K562 (cell line): ENCODE data around the gene MS4A18. TPM values are rescaled to one million over a fixed set of nuclear protein-coding genes. Genes with fewer than 3 reads are reported as not detected.

Experiments used
- ATAC-seq: fragments of 200-7000 bp; cut with Tn5 transposase; 3 replicates; pipeline ENCODE4 v1.9.1; 2020; ENCODE audit warnings: moderate library complexity
- BruUV-seq: library from RNA; stranded (reverse); fragments of 400-500 nt; replicated peaks from 2 replicates; lab custom pipeline; 2021; lab: Mats Ljungman, UMichigan
- CTCF ChIA-PET: fragments of 300-600 bp; formaldehyde crosslinking; extraction: SDS; loops from one replicate; lab custom pipeline; 2021; ENCODE audit warnings: low intra/inter-chr PET ratio; lab: Yijun Ruan, JAX
- POLR2A ChIA-PET: fragments of 300-600, 350-650 bp; sonication (Branson Sonifier 250); formaldehyde crosslinking; extraction: SDS; loops from one replicate; lab custom pipeline; 2021; ENCODE audit warnings: antibody characterized with exemption, inconsistent platforms; lab: Yijun Ruan, JAX
- DNase-seq, 4 experiments: peaks; one replicate each; pipeline versions ENCODE4 v3.0.0 to v3.0.0-alpha.2; 2011 to 2018; ENCODE audit warnings: low spot score in 3 of 4, mixed read lengths in 3 of 4; ENCODE audit errors: extremely low read depth in 1 of 4
- FAIRE-seq: peaks from 2 replicates; lab custom pipeline; 2011; peaks lifted over from hg19 to GRCh38; lab: Jason Lieb, UNC
- H2AFZ ChIP-seq: 2 replicates; pipeline ENCODE4 v1.6.0; 2011; ENCODE audit warnings: low read depth, low read length, control low read depth, inconsistent platforms
- H3K27ac ChIP-seq: fragments of 200-600 bp; 3 replicates; pipeline ENCODE4 v1.8.0; 2011; ENCODE audit warnings: low read depth, mild to moderate bottlenecking, control low read depth, inconsistent platforms, low read length, moderate library complexity, mixed read lengths; ENCODE audit errors: extremely low read depth
- H3K27me3 ChIP-seq, 2 experiments: fragments of 300-600 bp in 1 of 2; 2 replicates in 1 of 2; 3 replicates in 1 of 2; pipeline versions ENCODE4 v1.6.0 to v1.8.0; 2011; ENCODE audit warnings: inconsistent platforms in 2 of 2, low read length in 2 of 2, mild to moderate bottlenecking in 1 of 2, mixed read lengths in 1 of 2, moderate library complexity in 1 of 2; ENCODE audit not compliant: control insufficient read depth in 2 of 2, insufficient read depth in 2 of 2
- H3K36me3 ChIP-seq: fragments of 300-600 bp; 3 replicates; pipeline ENCODE4 v1.8.0; 2011; ENCODE audit warnings: mild to moderate bottlenecking, low read length, inconsistent platforms; ENCODE audit not compliant: control insufficient read depth, insufficient read depth
- H3K4me1 ChIP-seq, 2 experiments: fragments of 200-600 bp in 1 of 2; replicated peaks in 1 of 2; 2 replicates in 1 of 2; 3 replicates in 1 of 2; pipeline versions ENCODE4 v1.5.1 to v1.8.0; 2011; ENCODE audit warnings: inconsistent platforms in 2 of 2, low read length in 2 of 2, mild to moderate bottlenecking in 1 of 2, mixed read lengths in 1 of 2, moderate library complexity in 1 of 2; ENCODE audit not compliant: control insufficient read depth in 2 of 2, insufficient read depth in 2 of 2
- H3K4me2 ChIP-seq: 2 replicates; pipeline ENCODE4 v1.6.1; 2011; ENCODE audit warnings: low read length, control low read depth, inconsistent platforms, mixed read lengths; ENCODE audit not compliant: insufficient read depth
- H3K4me3 ChIP-seq: fragments of 200-600 bp; sonication (generic), shearing (Covaris generic); 2 replicates; pipeline ENCODE4 v1.5.1; 2016; ENCODE audit warnings: control low read depth, inconsistent platforms
- H3K79me2 ChIP-seq: fragments of 200-600 bp; 3 replicates; pipeline ENCODE4 v1.8.0; 2011; ENCODE audit warnings: low read length, inconsistent platforms; ENCODE audit not compliant: control insufficient read depth, insufficient read depth
- H3K9ac ChIP-seq, 2 experiments: 2 replicates each; pipeline versions ENCODE4 v1.6.0 to v1.6.1; 2011; ENCODE audit warnings: low read depth in 2 of 2, low read length in 2 of 2, control low read depth in 1 of 2, inconsistent platforms in 1 of 2, mild to moderate bottlenecking in 1 of 2, mixed read lengths in 1 of 2; ENCODE audit not compliant: insufficient read depth in 1 of 2
- H3K9me1 ChIP-seq: one replicate; pipeline ENCODE4 v1.6.0; 2011; ENCODE audit warnings: inconsistent platforms, mild to moderate bottlenecking, low read length, moderate library complexity; ENCODE audit not compliant: control insufficient read depth, insufficient read depth
- H3K9me3 ChIP-seq: replicated peaks from 2 replicates; pipeline ENCODE4 v1.5.1; 2011; ENCODE audit warnings: low read depth, low read length, inconsistent platforms; ENCODE audit not compliant: control insufficient read depth, insufficient read depth
- H4K20me1 ChIP-seq: replicated peaks from 2 replicates; pipeline ENCODE4 v1.6.1; 2011; ENCODE audit warnings: low read length, inconsistent platforms, mixed read lengths; ENCODE audit not compliant: control insufficient read depth, insufficient read depth
- CHD1 ChIP-seq: fragments of 200-600 bp; sonication (generic); IDR thresholded peaks from one replicate; pipeline ENCODE4 v1.6.1; 2012; ENCODE audit warnings: mild to moderate bottlenecking, moderate library complexity, low read length, inconsistent platforms
- CREM ChIP-seq: IDR thresholded peaks from 2 replicates; pipeline ENCODE4 v1.6.1; 2014; ENCODE audit warnings: antibody characterized with exemption, low read depth
- HINFP ChIP-seq: fragments of 450-650 bp; conservative IDR thresholded peaks from 2 replicates; pipeline ENCODE4 v1.6.1; 2016; ENCODE audit warnings: missing genetic modification characterization, low read depth, mild to moderate bottlenecking, control low read depth, missing compliant biosample characterization
- IRF1 ChIP-seq: sonication (generic); formaldehyde crosslinking; IDR thresholded peaks from 2 replicates; pipeline ENCODE4 v1.8.0; 2022; ENCODE audit warnings: missing genetic modification reagents, mild to moderate bottlenecking, borderline replicate concordance
- KLF16 ChIP-seq: IDR thresholded peaks from 2 replicates; pipeline ENCODE4 v1.6.1; 2016; ENCODE audit warnings: antibody characterized with exemption
- PCBP2 ChIP-seq: fragments of 200-400 bp; formaldehyde crosslinking; IDR thresholded peaks from 2 replicates; pipeline ENCODE4 v1.6.1; 2018; ENCODE audit warnings: low read length, low read depth, mild to moderate bottlenecking, moderate library complexity; ENCODE audit not compliant: poor library complexity, severe bottlenecking
- POU5F1 ChIP-seq: fragments of 150-350 bp; IDR thresholded peaks from 2 replicates; pipeline ENCODE4 v1.6.1; 2014; ENCODE audit warnings: borderline replicate concordance, low read length, low read depth, mild to moderate bottlenecking; ENCODE audit not compliant: partially characterized antibody
- SIN3B ChIP-seq: fragments of 450-650 bp; IDR thresholded peaks from 2 replicates; pipeline ENCODE4 v1.6.1; 2017; ENCODE audit warnings: low read depth, mild to moderate bottlenecking, moderate library complexity
- SIX5 ChIP-seq, 2 experiments: IDR thresholded peaks; 2 replicates each; pipeline ENCODE4 v1.6.1; 2011; ENCODE audit warnings: low read length in 2 of 2, borderline replicate concordance in 1 of 2, low read depth in 1 of 2, mild to moderate bottlenecking in 1 of 2, moderate library complexity in 1 of 2; ENCODE audit not compliant: insufficient read depth in 1 of 2
- SOX6 ChIP-seq: fragments of 450-650 bp; IDR thresholded peaks from 2 replicates; pipeline ENCODE4 v1.6.1; 2014; ENCODE audit warnings: mild to moderate bottlenecking
- SPI1 ChIP-seq: IDR thresholded peaks from 2 replicates; pipeline ENCODE4 v1.6.1; 2011; ENCODE audit warnings: low read depth, low read length, control low read depth, borderline replicate concordance
- TEAD4 ChIP-seq, 2 experiments: sonication (generic) in 1 of 2; formaldehyde crosslinking in 1 of 2; IDR thresholded peaks; 2 replicates each; pipeline versions ENCODE4 v1.6.1 to v1.8.0; 2012 to 2022; ENCODE audit warnings: borderline replicate concordance in 1 of 2, inconsistent platforms in 1 of 2, low read length in 1 of 2, mild to moderate bottlenecking in 1 of 2, missing genetic modification reagents in 1 of 2
- THAP7 ChIP-seq: fragments of 250-450 bp; sonication (Bioruptor Pico); IDR thresholded peaks from 2 replicates; pipeline ENCODE4 v1.5.0; 2021
- ZC3H4 ChIP-seq: sonication (generic); formaldehyde crosslinking; IDR thresholded peaks from 2 replicates; pipeline ENCODE4 v1.9.0; 2021; ENCODE audit warnings: missing genetic modification reagents, borderline replicate concordance
- ZHX1 ChIP-seq: fragments of 150-350 bp; conservative IDR thresholded peaks from 2 replicates; pipeline ENCODE4 v1.6.1; 2014; ENCODE audit warnings: low read length
- WGBS: fragments of 100-300 bp; shearing (Covaris generic); methylation state at CpG from one replicate; pipeline ENCODE4 v1.1.6; 2016; ENCODE audit warnings: low coverage, mixed read lengths; ENCODE audit not compliant: insufficient coverage; ENCODE audit errors: missing lambda C conversion rate; 5-methylcytosine and 5-hydroxymethylcytosine counted together
- in situ Hi-C: fragments of 300-500 bp; cut with MboI; formaldehyde crosslinking; loops from 4 replicates; pipeline ENCODE4 v1.15.0; 2018; ENCODE audit warnings: inconsistent platforms, mixed read lengths
- intact Hi-C: fragments of 100-400 bp; cut with micrococcal nuclease; formaldehyde crosslinking; loops from 2 replicates; pipeline ENCODE4 v1.14.2; 2022
- polyA plus RNA-seq, 8 experiments: library from polyadenylated mRNA; depleted of rRNA in 4 of 8; stranded (reverse) in 5 of 8; unstranded in 3 of 8; fragments of >200 nt; fragmentation: Nextera tagmentation in 2 of 8; fragmentation: Illumina TruSeq in 1 of 8; extraction: Ambion mirVana in 2 of 8; extraction: Trizol in 1 of 8; gene quantifications; 2 replicates each; pipeline versions ENCODE4 v1.2.1 to v1.2.3, GENCODE V29; 2011 to 2014; ENCODE audit warnings: inconsistent platforms in 1 of 8, missing spikeins in 1 of 8
- total RNA-seq, 7 experiments: library from RNA; depleted of rRNA in 6 of 7; stranded (reverse); fragments of >200 nt in 6 of 7; fragmentation: Illumina TruSeq in 2 of 7; extraction: Trizol in 2 of 7; gene quantifications; 2 replicates each; pipeline versions ENCODE4 v1.2.1 to v1.2.3, GENCODE V29; 2011 to 2021; ENCODE audit warnings: low replicate concordance in 1 of 7

MS4A18 gene
- total and polyA plus RNA-seq, 9 of the 15 experiments (the other 6 are each of a cell fraction or from before 2014, with no cell fraction given): not detected

GRCh38 chr11:60768202-60768601 is 43.7 kb downstream of the MS4A18 start (continued):
- no peak for TF ChIP-seq ZHX1
- TF ChIP-seq, all 486 proteins: peak for 0

GRCh38 chr11:60769273-60769672 is 44.8 kb downstream of the MS4A18 start:
- ATAC-seq (no peak), FAIRE-seq (no peak)
- BruUV-seq: no TSS peak
- TF ChIP-seq KLF16 (no peak), TEAD4 (IDR thresholded peaks at IDR 0.05; ENCODE audit: low read length) (no peak), TEAD4 (CRISPR knock-in tag; IDR thresholded peaks at IDR 0.05; ENCODE audit: borderline replicate concordance) (no peak), ZC3H4 (no peak), SPI1 (no peak), PCBP2 (no peak), CHD1 (no peak), IRF1 (no peak), SIN3B (no peak), SIX5 (IDR thresholded peaks at IDR 0.05; ENCODE audit: borderline replicate concordance in 1 of 2, insufficient read depth in 1 of 2, low read depth in 1 of 2, low read length in 2 of 2) (no peak), THAP7 (no peak), HINFP (tag) (no peak), POU5F1 (no peak), CREM (no peak), SOX6 (no peak)

More at GRCh38 chr11:60769273-60769672, 44.8 kb downstream of the MS4A18 start:
- no peak overlapping the region for H3K4me3 ChIP-seq
- H3K27me3 ChIP-seq: peaks cover 44 to 80% of the 10 kb centered on the region in 2 experiments
- intact Hi-C loops (no loop called here), in situ Hi-C loops (no loop called here)
- no peak overlapping the region for H3K27ac ChIP-seq
- ChIA-PET POLR2A (interaction anchor here (0.6 to 0.7 kb wide), 3 partner anchors 147 to 220 kb away, joined by 3 to 4 read pairs (median 3); no protein-coding TSS in a partner anchor), CTCF (no interaction called here)
- H4K20me1 ChIP-seq: peaks cover 6% of the 10 kb centered on the region; the same call in 1 of the 2 replicates
- no peak overlapping the region for H2AFZ ChIP-seq
- H3K79me2 ChIP-seq: no peaks in the 10 kb centered on the region
- no peaks in the 10 kb centered on the region for H3K9me1 ChIP-seq
- no peak overlapping the region for H3K9ac ChIP-seq
- WGBS: 0% methylated on average over 3 of the region's 4 CpGs
- peaks cover 0 to 14% of the 10 kb centered on the region in 2 experiments; a peak in 1 of 5 replicates for H3K4me1 ChIP-seq
- H3K4me2 ChIP-seq: no peak overlapping the region
- no peak for DNase-seq
- H3K9me3 ChIP-seq: no peaks in the 10 kb centered on the region
- no peaks in the 10 kb centered on the region for H3K36me3 ChIP-seq
